GM10266 (cell line): ENCODE measurements around the gene ZNF264.
"Not testable (repeated sequence)": the region's sequence is repeated elsewhere in the genome, so short reads cannot be mapped to it uniquely, and the experiment has no call there.

Experiments
- DNase-seq: peaks from one replicate; pipeline ENCODE4 v3.0.0; 2012; ENCODE audit errors: extremely low spot score
- TF ChIP-seq, protein P1 (sequence below): IDR thresholded peaks from 2 replicates; pipeline ENCODE4 v1.5.1; 2012; ENCODE audit warnings: mild to moderate bottlenecking, low read depth; ENCODE audit not compliant: control insufficient read depth, insufficient read depth; ENCODE audit errors: missing control alignments

ZNF264 gene

DNA sequence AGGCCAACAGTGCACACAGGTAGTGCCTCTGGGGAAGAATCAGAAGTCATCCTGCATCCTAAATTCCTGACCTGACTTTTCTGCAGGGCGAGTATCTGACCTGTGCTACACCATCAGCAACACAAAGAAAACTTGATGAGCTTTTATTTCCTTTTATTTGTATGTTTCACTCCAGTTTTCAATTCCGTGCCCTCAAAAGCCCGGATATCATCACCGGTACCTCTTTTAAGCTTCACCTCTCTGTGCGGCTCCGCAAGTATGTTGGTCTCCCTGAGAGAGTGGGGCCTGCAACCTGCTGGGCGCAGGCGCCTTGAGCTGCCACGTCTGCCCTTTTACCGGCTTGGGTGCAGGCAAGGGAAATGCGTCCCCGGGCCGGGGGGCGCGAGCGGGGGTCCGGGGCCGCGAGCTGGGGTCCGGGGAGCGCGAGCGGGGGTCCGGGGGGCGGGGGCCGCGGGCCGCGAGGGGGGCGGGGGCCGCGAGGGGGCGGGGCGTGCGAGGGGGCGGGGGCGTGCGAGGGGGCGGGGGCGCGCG is 19.7 kb upstream of the ZNF264 start:
- DNase-seq: peak; percentile 70
- TF ChIP-seq, protein P1, sequence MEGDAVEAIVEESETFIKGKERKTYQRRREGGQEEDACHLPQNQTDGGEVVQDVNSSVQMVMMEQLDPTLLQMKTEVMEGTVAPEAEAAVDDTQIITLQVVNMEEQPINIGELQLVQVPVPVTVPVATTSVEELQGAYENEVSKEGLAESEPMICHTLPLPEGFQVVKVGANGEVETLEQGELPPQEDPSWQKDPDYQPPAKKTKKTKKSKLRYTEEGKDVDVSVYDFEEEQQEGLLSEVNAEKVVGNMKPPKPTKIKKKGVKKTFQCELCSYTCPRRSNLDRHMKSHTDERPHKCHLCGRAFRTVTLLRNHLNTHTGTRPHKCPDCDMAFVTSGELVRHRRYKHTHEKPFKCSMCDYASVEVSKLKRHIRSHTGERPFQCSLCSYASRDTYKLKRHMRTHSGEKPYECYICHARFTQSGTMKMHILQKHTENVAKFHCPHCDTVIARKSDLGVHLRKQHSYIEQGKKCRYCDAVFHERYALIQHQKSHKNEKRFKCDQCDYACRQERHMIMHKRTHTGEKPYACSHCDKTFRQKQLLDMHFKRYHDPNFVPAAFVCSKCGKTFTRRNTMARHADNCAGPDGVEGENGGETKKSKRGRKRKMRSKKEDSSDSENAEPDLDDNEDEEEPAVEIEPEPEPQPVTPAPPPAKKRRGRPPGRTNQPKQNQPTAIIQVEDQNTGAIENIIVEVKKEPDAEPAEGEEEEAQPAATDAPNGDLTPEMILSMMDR: no peak

DNA sequence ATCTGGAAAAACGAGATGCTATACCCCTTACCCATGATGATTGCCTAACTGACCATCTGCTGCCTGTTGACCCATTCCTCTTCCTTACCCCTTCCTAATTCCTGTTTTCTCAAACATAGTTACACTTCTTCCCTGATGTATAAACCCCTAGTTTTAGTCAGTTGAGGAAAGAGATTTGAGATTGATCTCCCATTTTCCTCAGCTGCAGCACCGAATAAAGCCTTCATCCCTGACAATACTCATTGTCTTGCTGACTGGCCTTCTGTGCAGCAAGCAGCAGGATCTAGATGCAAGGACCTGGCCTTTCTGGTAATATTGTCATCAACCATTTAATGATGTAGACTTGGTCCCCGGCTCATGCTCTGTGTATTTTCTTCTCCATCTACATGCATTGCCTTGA is 999 bp upstream of the ZNF264 start:
- TF ChIP-seq, protein P1: no peak
- no peak for DNase-seq

DNA sequence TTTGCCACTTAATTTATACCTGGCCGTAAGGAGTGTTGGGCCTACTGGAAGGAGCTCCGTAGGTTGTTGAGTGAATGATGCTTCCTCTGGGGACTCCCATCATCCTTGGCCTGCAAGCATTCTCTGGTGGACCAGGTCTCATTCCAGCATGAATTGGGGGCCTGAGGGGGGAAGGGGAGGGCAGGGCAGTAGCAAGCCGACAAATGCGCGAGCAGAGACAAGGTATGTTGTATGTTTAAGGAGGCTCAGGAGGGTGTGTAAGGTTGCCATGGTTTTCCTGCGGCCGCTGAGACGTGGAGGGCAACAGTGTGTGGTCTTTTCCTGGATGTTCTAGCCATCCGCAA is 749 bp downstream of the ZNF264 start:
- DNase-seq: peak; percentile 33
- TF ChIP-seq, protein P1: no peak

DNA sequence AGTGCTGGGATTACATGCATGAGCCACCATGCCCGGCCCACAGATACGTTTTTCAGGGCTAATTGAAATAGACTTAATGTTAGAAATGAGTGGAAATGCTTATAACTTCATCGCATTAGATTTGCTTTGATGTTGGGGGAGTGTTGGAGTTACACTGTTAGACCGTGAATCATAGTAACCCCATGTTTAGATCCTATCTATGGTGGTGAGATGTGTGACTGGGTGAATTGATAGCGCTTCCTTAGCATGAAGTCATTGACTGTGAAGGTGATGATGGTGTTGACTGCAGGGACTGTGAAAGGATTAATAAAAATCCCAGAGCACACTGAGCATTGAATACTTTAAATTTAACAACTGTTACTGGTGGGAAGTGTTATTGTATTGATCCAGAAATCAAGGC is 1.7 kb downstream of the ZNF264 start:
- TF ChIP-seq, protein P1: no peak
- no peak for DNase-seq

DNA sequence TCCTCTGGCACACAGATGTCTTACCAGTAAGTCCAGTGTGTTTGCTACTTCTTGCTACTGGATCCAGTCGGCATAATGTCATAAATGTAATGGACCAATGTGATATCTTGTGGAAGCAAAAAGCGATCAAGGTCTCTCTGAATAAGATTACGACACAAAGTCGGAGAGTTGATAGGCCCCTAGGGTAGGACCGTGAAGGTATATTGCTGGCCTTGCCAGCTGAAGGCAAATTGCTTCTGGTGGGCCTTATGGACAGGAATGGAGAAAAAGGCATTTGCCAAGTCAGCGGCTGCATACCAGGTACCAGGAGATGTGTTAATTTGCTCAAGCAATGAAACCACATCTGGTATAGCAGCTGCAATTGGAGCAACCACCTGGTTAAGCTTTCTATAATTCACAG is 6.6 kb downstream of the ZNF264 start:
- DNase-seq: not testable (repeated sequence)

DNA sequence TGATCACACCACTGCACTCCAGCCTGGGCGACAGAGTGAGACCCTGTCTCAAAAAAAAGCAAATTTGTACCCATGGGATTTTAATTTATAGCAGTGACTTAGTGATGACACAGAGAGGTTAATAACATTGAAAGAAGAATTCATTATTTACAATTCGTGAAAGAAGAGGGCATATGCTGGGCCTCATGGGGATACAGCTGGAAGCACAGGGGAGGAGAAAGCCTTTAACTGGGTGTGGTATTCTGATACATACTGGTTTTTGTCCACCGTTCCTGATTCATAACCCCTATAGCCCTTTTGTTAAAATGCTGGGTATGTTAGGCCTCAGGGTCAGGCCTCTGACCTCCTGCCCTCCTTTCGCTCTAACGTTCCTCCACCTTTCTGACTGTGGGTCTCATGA is 10.9 kb downstream of the ZNF264 start:
- TF ChIP-seq, protein P1: no peak
- no peak for DNase-seq

DNA sequence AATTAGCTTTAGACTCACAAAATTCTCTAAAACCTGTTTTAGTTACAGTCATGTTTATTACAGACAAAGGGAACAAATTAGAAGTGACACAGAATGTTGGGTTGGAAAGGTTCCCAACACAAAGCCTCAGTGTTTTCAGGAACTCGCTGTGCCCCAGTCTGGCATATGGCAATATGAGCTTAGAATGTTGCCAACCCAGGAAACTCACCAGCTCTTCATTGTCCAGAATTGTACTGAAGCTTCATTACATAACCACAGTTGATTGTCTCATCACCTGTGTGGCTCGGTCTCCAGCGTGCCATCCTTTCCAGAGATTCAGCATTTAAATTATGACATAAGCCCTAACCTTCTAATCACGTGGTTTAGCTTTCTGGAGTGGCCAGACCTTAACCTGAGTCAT is 19.1 kb downstream of the ZNF264 start:
- TF ChIP-seq, protein P1: no peak
- no peak for DNase-seq

DNA sequence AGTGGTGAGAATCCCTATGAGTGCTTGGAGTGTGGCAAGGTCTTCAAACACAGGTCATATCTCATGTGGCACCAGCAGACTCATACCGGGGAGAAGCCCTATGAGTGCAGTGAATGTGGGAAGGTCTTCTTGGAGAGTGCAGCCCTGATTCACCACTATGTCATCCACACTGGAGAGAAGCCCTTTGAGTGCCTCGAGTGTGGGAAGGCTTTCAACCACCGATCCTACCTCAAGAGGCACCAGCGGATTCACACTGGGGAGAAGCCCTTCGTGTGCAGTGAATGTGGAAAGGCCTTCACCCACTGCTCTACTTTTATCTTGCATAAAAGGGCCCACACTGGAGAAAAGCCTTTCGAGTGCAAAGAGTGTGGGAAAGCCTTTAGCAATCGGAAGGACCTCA is 20.8 kb downstream of the ZNF264 start:
- TF ChIP-seq, protein P1: no peak

More for the DNA sequence above, 20.8 kb downstream of the ZNF264 start:
- no peak for DNase-seq
